Mucosa of rectum (tissue), 2 donors: ENCODE data around the gene SIGLEC1.
A peak's percentile ranks its signal among the peaks of the same experiment; 100 is the strongest.

ENCODE experiments used
- H3K27ac ChIP-seq, 2 donors: one replicate each; pipeline ENCODE4 v1.7.0; 2013; ENCODE audit warnings: inconsistent platforms in 2 of 2, low read depth in 2 of 2, low read length in 2 of 2
- H3K27me3 ChIP-seq, 2 donors: one replicate each; pipeline ENCODE4 v1.7.0; 2013; ENCODE audit warnings: low read length in 2 of 2; ENCODE audit not compliant: control insufficient read depth in 2 of 2, insufficient read depth in 2 of 2
- H3K36me3 ChIP-seq, 2 donors: one replicate each; pipeline ENCODE4 v1.7.0; 2013; ENCODE audit warnings: low read length in 2 of 2; ENCODE audit not compliant: control insufficient read depth in 2 of 2, insufficient read depth in 2 of 2
- H3K4me1 ChIP-seq, 2 donors: one replicate each; pipeline ENCODE4 v1.7.0; 2013; ENCODE audit warnings: low read length in 2 of 2, mild to moderate bottlenecking in 1 of 2; ENCODE audit not compliant: control insufficient read depth in 2 of 2, insufficient read depth in 2 of 2
- H3K4me3 ChIP-seq, 2 donors: one replicate each; pipeline ENCODE4 v1.7.0; 2013; ENCODE audit warnings: low read length in 2 of 2
- H3K9ac ChIP-seq, 2 donors: one replicate each; pipeline ENCODE4 v1.7.0; 2013; ENCODE audit warnings: low read length in 2 of 2, low read depth in 1 of 2, mild to moderate bottlenecking in 1 of 2
- H3K9me3 ChIP-seq, 2 donors: one replicate each; pipeline ENCODE4 v1.7.0; 2013; ENCODE audit warnings: low read length in 2 of 2; ENCODE audit not compliant: control insufficient read depth in 2 of 2
- donor health status: healthy.
- donor health status: Normal muscosa, but diverticular disease.

The SIGLEC1 gene

GRCh38 chr20:3712279-3712873 is at the start of gene SIGLEC1:
SIGLEC1 (minus strand) TSS chr20:3712600; CDS start chr20:3707128, 5,472 bp downstream.
- no peaks in the 10 kb centered on the region for H3K27me3 ChIP-seq
- H3K9ac ChIP-seq, result no peak within 1 kb of the TSS
- H3K27ac ChIP-seq, result no peak within 1 kb of the TSS
- peak within 1 kb of the TSS in 1 of 2 donors; percentile 9 for H3K4me3 ChIP-seq
- no peaks in the 10 kb centered on the region for H3K4me1 ChIP-seq
- no peaks in the 10 kb centered on the region for H3K36me3 ChIP-seq
- H3K9me3 ChIP-seq, result no peaks in the 10 kb centered on the region

- Histone ChIP-seq H3K27ac (no peak overlapping the region), H3K4me3 (no peak overlapping the region), H3K27me3 (no peaks in the 10 kb centered on the region), H3K9me3 (no peaks in the 10 kb centered on the region), H3K4me1 (peaks cover 0 to 4% of the 10 kb centered on the region in 2 donors), H3K9ac (no peak overlapping the region), H3K36me3 (peaks cover 0 to 6% of the 10 kb centered on the region in 2 donors)
These were observed 48.4 kb upstream of the SIGLEC1 start for GRCh38 chr20:3760655-3761348.

GRCh38 chr20:3759884-3760283 is 47.5 kb upstream of the SIGLEC1 start:
- no peaks in the 10 kb centered on the region for H3K27me3 ChIP-seq
- H3K4me3 ChIP-seq, result no peak overlapping the region
- no peak overlapping the region for H3K9ac ChIP-seq
- H3K9me3 ChIP-seq, result no peaks in the 10 kb centered on the region
- no peak overlapping the region for H3K27ac ChIP-seq
- peaks cover 0 to 4% of the 10 kb centered on the region in 2 donors for H3K4me1 ChIP-seq
- H3K36me3 ChIP-seq, result peaks cover 0 to 9% of the 10 kb centered on the region in 2 donors

- Histone ChIP-seq H3K27ac (no peak overlapping the region), H3K4me1 (peaks cover 0 to 4% of the 10 kb centered on the region in 2 donors), H3K36me3 (peaks cover 0 to 10% of the 10 kb centered on the region in 2 donors), H3K4me3 (no peak overlapping the region), H3K9me3 (no peaks in the 10 kb centered on the region), H3K27me3 (no peaks in the 10 kb centered on the region), H3K9ac (no peak overlapping the region)
These were observed 47.0 kb upstream of the SIGLEC1 start for GRCh38 chr20:3759316-3759823.

GRCh38 chr20:3758566-3758965 is 46.2 kb upstream of the SIGLEC1 start:
- Histone ChIP-seq H3K27me3 (no peaks in the 10 kb centered on the region), H3K9ac (no peak overlapping the region), H3K4me1 (peaks cover 0 to under 1% of the 10 kb centered on the region in 2 donors), H3K36me3 (peaks cover 0 to 10% of the 10 kb centered on the region in 2 donors), H3K9me3 (no peaks in the 10 kb centered on the region), H3K4me3 (no peak overlapping the region), H3K27ac (no peak overlapping the region)

GRCh38 chr20:3757268-3757667 is 44.9 kb upstream of the SIGLEC1 start:
- H3K27ac ChIP-seq, result no peak overlapping the region
- no peak overlapping the region for H3K4me3 ChIP-seq
- H3K9ac ChIP-seq, result no peak overlapping the region

GRCh38 chr20:3755814-3756480 is 43.5 kb upstream of the SIGLEC1 start:
- H3K27ac ChIP-seq, result no peak overlapping the region

More at GRCh38 chr20:3757268-3757667, 44.9 kb upstream of the SIGLEC1 start:
- Histone ChIP-seq H3K36me3 (peaks cover 0 to 10% of the 10 kb centered on the region in 2 donors), H3K27me3 (no peaks in the 10 kb centered on the region), H3K4me1 (no peaks in the 10 kb centered on the region), H3K9me3 (no peaks in the 10 kb centered on the region)

GRCh38 chr20:3755269-3755668 is 42.9 kb upstream of the SIGLEC1 start:
- no peaks in the 10 kb centered on the region for H3K9me3 ChIP-seq
- H3K27ac ChIP-seq, result no peak overlapping the region
- H3K36me3 ChIP-seq, result peaks cover 0 to 10% of the 10 kb centered on the region in 2 donors
- no peak overlapping the region for H3K4me3 ChIP-seq
- no peak overlapping the region for H3K9ac ChIP-seq
- H3K27me3 ChIP-seq, result peaks cover 0 to 7% of the 10 kb centered on the region in 2 donors
- H3K4me1 ChIP-seq, result peaks cover 0 to 2% of the 10 kb centered on the region in 2 donors

More at GRCh38 chr20:3755814-3756480, 43.5 kb upstream of the SIGLEC1 start:
- H3K27me3 ChIP-seq, result peaks cover 0 to under 1% of the 10 kb centered on the region in 2 donors
- peaks cover 0 to 10% of the 10 kb centered on the region in 2 donors for H3K36me3 ChIP-seq
- no peak overlapping the region for H3K4me3 ChIP-seq
- no peaks in the 10 kb centered on the region for H3K9me3 ChIP-seq
- peaks cover 0 to 2% of the 10 kb centered on the region in 2 donors for H3K4me1 ChIP-seq
- no peak overlapping the region for H3K9ac ChIP-seq

GRCh38 chr20:3754276-3754630 is 41.9 kb upstream of the SIGLEC1 start:
- H3K36me3 ChIP-seq, result peaks cover 0 to 10% of the 10 kb centered on the region in 2 donors
- peaks cover 0 to 7% of the 10 kb centered on the region in 2 donors for H3K27me3 ChIP-seq
- H3K4me1 ChIP-seq, result peaks cover 0 to 5% of the 10 kb centered on the region in 2 donors
- no peak overlapping the region for H3K9ac ChIP-seq
- no peak overlapping the region for H3K27ac ChIP-seq
- no peak overlapping the region for H3K4me3 ChIP-seq
- no peaks in the 10 kb centered on the region for H3K9me3 ChIP-seq
